IPS DF 4.7 (cell line): Measurements from ENCODE around the gene PFN2.
"Not testable (repeated sequence)": the region's sequence is repeated elsewhere in the genome, so short reads cannot be mapped to it uniquely, and the experiment has no call there.

Experiments used
- DNase-seq: peaks from one replicate; pipeline ENCODE4 v3.0.0-alpha.2; 2013; ENCODE audit warnings: low spot score; ENCODE audit errors: extremely low read depth

The PFN2 gene

DNA sequence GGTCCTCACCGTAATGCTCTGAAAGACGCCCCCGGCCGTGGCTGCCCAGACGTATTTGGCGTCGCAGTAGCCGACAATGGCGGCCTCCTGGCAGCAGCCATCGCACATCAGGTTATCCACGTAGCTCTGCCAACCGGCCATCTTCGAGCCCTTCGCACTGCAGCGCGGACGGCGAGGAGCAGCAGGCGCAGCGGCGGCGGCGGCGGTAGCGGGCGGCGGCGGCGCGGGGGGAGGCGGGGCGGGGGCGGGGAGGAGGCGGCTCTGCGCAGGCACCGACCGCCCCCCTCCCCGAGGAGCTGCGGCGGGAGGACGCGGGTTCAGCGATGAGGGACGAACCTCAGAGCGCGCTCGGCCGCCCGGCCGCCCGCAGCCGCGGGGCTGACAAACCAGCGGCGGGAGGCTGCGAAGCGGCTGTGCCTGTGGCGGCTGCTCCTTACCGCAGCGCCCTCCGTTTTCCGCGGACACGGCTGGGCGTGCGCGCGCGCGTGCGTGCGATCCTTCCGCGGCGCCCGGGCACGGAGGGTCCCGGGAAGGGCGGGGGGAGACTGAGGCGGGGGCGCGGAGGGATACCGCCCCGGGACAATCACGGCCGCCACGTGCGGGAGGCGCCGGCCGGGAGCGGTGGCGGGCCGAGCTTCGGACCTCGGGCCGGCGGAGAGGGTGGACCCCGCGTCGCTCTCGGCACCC is at the start of gene PFN2:
Gene PFN2, minus strand, starts transcription at position 180 of the 687 bp plus-strand sequence. Its CDS starts 39 bp downstream, at position 141.
- DNase-seq: no peak

DNA sequence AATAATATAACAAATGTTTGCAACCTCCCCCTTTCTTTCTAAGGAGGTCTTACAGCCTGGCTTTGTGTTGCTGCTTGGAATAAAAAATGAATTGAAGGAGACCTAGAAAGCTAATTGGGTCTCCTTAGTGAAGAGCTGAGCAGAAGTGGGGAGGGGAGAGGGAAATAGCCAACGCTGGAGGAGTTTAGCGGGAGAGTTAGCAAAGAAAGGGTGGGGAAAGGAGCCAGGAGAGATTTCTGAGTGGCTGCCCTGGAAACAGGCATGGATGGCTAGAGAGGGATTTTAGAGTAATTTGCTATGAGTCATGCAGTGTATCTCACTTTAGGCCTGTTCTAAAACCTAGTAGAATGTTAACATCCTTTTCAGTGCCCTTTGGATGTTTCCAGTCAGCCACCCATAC is 45.2 kb upstream of the PFN2 start:
- no peak for DNase-seq

- no peak for DNase-seq
Measured at GRCh38 chr3:150014782-150015181, 44.1 kb upstream of the PFN2 start.

- DNase-seq: no peak
Measured at GRCh38 chr3:150013801-150014200, 43.1 kb upstream of the PFN2 start.

GRCh38 chr3:150006794-150007193 is 36.1 kb upstream of the PFN2 start:
- DNase-seq: no peak

- DNase-seq: no peak
Measured at GRCh38 chr3:150005243-150006112, 34.8 kb upstream of the PFN2 start.

DNA sequence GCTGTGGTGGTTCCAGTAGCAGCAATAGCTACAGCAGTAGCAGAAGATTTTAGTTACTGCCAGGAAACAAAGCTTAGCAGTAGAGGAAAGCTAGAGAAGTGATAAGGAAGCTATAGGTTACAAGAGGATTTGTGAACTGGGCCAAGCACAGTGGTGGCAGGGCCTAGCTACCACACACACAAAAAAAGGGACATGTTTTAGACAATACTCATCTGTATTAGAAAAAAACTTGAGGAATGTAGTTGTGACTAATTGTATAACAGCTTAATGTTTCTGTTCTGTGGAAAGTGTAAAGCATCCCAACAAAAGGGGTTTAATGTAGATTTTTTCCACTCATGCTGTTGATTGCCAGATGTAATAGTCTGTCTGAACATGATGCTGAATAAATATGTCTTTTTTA is 29.9 kb upstream of the PFN2 start:
- DNase-seq: no peak

DNA sequence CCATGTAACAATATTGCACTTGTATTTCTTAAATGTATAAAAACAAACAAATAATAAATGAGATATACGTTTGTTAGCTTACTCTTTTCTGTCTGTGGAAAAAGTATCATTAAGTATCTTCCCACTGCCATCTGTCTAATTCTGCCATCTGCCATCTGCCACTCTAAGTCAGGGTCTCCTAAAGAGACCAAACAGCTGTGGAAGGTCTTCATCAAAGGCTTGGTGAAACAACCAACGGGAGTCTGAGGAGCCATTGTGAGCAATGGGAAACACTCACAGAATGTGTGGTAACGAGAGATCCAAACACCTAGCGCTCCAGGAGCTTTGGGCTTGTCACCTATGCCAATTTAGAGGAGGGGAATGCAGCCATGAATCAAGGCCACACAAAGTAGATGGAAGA is 28.7 kb upstream of the PFN2 start:
- no peak for DNase-seq

DNA sequence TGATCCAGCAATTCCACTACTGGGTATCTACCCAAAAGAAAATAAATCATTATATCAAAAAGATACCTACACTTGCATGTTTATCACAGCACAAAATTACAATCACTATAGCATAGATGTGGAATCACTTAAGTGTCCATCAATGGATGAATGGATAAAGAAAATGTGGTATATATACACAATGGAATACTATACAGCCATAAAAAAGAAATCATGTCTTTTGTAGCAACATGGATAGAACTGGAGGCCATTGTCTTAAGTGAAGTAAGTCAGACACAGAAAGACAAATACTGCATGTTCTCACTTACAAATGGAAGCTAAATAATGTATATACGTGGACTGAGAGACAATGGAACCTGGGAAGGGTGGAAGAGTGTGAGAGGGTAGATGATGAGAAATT is 28.3 kb upstream of the PFN2 start:
- no peak for DNase-seq

GRCh38 chr3:149992416-149993058 is 21.8 kb upstream of the PFN2 start:
- DNase-seq: no peak

- no peak for DNase-seq
Measured at GRCh38 chr3:149990423-149990948, 19.8 kb upstream of the PFN2 start.

DNA sequence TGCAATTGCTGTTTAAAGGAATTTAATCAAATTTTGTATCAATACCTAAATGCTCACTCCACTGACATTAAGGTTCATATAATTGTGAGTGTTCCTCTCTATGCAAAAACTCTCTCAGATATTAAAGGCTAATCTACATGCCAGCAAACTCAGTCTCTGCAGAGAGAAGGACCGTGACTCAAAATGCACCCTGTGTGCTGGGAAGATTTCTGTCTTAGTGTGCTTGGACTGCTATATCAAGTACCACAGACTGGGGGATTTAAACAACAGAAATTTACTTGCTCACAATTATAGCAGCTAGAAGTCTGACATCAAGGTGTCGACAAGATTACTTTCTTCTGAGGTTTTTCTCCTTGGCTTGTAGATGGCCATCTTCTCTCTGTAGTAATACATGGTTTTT is 18.6 kb upstream of the PFN2 start:
- DNase-seq: no peak

DNA sequence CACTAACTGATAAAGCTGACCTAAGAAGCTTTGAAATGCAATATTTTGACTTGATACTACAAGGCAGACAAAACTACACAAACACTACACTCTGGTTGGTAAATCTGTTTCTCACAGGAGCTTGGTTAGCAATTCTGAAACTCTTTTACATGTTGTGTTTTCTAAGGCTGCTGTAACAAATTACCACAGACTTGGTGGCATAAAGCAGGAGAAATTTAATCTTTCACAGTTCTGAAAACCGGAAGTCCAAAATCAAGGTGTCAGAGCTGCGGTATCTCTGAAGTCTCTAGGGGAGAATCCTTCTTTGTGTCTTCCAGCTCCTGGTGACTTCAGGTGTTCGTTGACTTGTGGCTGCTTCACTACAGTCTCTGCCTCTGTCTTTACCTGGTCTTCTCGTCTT is 12.9 kb upstream of the PFN2 start:
- DNase-seq: no peak

DNA sequence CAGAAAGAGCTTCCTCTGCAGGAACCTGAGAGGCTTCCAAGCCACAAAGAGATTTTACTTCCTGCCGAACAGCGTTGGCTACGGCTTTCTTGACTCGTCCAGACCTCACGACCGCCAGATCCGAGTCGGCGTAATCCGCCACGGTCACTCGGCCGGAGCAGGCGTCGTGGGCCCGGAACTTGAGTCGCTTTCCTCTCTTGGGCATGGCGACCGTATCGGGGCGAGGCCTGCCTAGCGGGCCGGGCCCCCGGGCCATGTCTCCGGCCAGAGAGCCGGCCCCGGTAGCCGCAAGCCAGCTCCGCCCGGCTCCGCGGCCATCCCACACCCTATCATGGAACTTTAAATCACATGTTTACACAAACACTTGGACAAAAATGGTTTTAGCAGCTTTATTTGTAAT is 12.4 kb upstream of the PFN2 start:
- not testable (repeated sequence) for DNase-seq

- DNase-seq: not testable (repeated sequence)
Measured at GRCh38 chr3:149981979-149982378, 11.3 kb upstream of the PFN2 start.

DNA sequence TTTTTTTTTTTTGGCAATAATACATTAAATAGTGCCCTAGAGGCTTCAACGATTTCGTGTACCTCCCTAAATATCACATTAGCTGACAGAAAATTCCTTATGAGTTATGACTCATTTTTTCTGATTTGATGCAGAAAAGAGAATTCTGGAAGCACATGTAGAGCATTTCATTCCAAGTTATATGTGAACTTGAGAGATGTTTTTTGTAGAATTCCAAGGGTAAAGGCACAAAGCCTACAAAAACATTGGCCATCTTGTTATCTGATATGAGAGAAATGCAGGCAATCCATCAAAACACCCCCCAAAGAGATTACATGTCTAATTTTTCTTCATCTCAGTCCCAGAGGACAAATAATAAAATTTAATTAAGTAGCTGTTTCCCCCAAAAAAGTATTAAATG is 6.7 kb upstream of the PFN2 start:
- no peak for DNase-seq

DNA sequence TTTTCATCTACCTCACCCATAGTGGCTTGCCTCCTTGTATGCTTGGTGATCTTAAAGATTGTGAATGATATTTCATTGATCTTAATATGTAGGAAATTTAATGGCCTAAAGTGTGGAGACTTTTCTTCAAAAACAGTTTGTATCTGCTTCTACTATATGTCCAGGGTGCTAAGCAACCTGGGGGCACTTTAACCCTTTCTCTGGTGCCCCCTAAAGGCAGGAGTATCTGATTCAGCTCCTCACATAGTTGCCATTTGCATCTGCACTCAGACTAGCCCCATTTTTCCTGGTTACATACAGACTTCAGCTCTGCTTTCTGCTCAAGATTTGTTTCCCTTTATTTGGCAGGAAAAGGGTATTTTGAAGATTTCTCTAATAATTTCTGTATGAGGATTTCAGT is 5.2 kb upstream of the PFN2 start:
- DNase-seq: no peak

DNA sequence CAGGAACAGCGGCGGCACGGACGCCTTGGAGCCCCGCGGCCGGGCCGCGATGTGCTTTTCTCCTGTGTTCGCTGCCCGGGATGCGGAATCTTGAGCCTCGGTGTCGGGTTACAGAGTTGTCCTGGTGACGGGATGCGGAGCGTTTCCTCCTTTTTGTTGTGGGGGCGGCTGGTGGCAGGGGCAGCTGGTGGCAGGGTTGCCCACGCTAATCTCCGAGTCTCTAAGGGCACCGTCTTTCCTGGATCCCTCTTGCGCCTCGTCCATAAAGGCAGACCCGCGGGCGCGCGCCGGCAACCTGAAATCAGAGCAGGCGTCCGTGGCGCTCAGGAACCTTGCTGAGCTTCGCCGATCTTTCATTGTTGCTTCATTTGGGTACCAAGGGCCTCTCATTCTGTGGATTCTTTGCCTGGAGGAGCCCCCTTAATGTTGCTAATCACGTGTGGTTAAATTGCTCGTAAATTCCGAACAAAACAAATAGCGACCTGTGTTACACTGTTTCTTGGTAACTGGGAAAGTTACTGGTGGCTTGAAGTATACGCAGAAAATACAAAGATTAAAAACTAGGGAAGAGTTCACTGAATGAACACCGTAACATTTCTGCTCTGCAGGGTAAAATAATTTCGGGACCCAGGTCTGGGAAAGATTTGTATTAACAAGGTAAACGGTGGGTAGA is 844 bp upstream of the PFN2 start:
- DNase-seq: no peak

GRCh38 chr3:149969940-149970715 is 567 bp downstream of the PFN2 start:
- no peak for DNase-seq

DNA sequence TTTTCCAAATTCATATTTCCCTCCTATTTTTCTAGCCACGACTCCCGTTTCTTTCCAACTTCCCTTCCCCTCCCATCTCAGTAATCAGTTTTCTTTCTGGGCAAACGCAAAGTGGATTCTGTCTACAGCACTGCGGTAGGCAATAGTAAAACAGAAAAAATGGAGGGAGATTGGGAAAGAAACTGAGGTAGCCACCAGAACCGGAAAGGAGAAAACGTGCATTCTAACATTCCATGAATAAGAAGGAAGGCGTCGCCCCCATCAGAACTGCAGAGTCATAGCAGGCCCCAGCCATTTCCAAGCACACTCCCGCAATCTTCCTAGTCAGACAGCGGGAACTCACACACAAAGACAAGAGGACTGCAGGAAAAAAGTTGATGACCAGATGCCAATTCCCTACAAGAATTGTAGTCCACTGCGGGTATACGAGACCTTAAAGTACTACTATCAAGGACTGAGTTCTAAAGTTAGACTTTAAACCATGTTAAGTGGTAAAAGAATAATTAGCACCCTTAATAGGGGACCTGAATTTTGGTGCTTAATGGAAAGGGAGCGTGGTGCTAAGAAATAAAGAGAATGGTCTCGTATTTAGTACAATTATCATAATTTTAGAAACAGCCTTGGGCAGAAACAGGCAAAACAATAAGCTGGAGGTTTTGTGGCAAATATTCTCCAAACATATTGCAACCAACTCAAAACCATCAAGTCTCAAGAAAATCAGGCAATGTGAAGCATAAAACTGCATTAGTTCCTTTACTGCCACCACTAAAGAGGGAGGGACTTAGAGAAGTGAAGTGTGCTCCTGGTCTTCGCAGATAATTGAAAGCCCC is 1.4 kb downstream of the PFN2 start:
- DNase-seq: no peak
